Activated naive CD4-positive, alpha-beta T cell treated with anti-CD3 and anti-CD28 coated beads, Interleukin-2, amount 50 U/mL, for 72 hours (primary cell): ENCODE measurements around the gene IBTK. TPM values are rescaled to one million over a fixed set of nuclear protein-coding genes. Genes with fewer than 3 reads are reported as not detected.
A peak's percentile ranks its signal among the peaks of the same experiment; 100 is the strongest.
"Not testable (repeated sequence)": the region's sequence is repeated elsewhere in the genome, so short reads cannot be mapped to it uniquely, and the experiment has no call there.

Source experiments
- ATAC-seq, 2 donors: fragments of 150-1000 bp; cut with Tn5 transposase; 2 replicates each; pipeline ENCODE4 v1.10.0; 2021; ENCODE audit warnings: mild to moderate bottlenecking in 2 of 2, moderate library complexity in 2 of 2
- DNase-seq, 2 donors: peaks; one replicate each; pipeline ENCODE4 v3.0.0; 2021 to 2022; ENCODE audit warnings: low spot score in 2 of 2
- H3K27ac Mint-ChIP-seq, 2 donors: one replicate each; pipeline ENCODE4 v1.8.0; 2022; ENCODE audit warnings: mild to moderate bottlenecking in 2 of 2, mixed read lengths in 2 of 2
- H3K36me3 Mint-ChIP-seq, 2 donors: one replicate each; pipeline ENCODE4 v1.8.0; 2022; ENCODE audit warnings: mixed read lengths in 2 of 2
- H3K9me3 Mint-ChIP-seq, 2 donors: one replicate each; pipeline ENCODE4 v1.8.0; 2022; ENCODE audit warnings: mixed read lengths in 2 of 2
- total RNA-seq, 2 donors: library from RNA; stranded (reverse); gene quantifications; one replicate each; pipeline ENCODE4 v1.2.3, GENCODE V29; 2022

Gene IBTK
- total RNA-seq, 2 donors from 2014 or later = 20.8 to 25.6 TPM

DNA sequence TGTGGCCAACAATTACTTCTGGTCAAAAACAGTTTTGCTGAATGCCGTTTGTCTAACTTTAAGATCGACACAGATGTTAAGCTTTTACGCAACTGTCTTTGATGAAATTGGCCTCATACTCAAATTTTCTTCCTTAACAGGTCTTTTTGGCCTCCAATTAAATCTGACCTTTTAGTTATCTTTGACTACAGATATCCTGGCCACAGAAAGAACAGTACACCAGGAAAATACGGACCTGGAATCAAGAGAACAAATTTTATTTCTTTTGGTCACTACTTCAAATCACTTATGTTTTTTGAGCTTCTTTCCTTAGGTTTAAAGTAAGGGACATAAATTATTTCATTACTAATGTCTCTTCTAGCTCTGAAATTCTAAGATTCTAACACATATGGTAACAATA is 49.8 kb downstream of the IBTK start:
- DNase-seq = no peak
- ATAC-seq = no peak
- H3K9me3 Mint-ChIP-seq = no peaks in the 10 kb centered on the region
- H3K36me3 Mint-ChIP-seq = no peaks in the 10 kb centered on the region
- H3K27ac Mint-ChIP-seq = no peak overlapping the region

DNA sequence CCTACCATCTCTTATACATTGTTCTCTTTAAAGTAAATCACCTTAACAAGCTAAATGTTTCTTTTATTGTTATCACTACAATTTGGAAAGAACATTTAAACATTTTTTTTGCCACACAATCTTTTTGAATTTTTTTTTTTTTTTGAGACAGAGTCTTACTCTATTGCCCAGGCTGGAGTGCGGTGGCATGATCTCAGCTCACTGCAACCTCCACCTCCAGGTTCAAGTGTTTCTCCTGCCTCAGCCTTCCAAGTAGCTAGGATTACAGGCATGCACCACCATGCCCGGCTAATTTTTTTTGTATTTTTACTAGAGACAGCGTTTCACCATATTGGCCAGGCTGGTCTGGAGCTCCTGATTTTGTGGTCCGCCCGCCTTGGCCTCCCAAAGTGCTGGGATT is 50.3 kb downstream of the IBTK start:
- not testable (repeated sequence) for H3K9me3 Mint-ChIP-seq, ATAC-seq, DNase-seq, H3K27ac Mint-ChIP-seq, H3K36me3 Mint-ChIP-seq

DNA sequence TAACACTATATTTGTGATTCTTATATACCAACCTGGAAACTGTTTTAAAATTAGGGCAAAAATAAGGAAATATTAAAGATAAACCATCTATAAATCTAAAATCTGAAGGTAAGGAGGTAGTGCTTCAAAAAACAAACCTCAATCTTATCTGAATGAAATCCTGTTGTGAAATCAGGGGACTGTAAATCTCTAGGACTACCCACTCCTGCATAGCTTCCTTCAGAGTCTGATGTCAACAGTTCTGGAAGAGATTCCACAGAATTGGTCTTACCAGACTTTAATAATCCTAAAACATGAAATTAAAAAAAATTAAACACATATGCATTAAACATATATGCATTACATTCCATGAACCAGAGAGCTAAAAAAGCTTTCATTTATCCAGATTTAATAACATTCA is 51.4 kb downstream of the IBTK start:
- ATAC-seq = no peak
- Mint-ChIP-seq H3K36me3 (no peaks in the 10 kb centered on the region), H3K9me3 (no peaks in the 10 kb centered on the region), H3K27ac (no peak overlapping the region)
- no peak for DNase-seq

DNA sequence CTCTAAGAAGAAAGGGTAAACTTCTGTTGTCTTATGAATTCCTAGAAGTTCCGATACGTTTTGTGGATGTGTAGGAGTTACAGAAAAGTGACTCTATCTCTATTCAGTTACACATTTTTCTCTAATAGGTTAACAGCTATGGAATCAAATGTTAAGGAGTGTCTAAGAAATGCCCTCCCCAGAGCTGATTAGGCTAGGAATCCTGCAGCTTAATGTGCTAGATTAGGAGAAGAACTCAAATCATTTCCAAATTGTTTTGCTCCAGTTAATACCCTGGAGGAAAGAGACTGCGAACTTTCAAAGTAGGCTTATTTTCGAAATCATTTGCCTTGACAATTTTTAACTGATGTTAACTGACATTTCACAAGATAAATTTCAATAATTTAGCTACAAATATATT is 51.9 kb downstream of the IBTK start:
- Mint-ChIP-seq H3K9me3 (no peaks in the 10 kb centered on the region), H3K27ac (no peak overlapping the region), H3K36me3 (no peaks in the 10 kb centered on the region)
- DNase-seq = no peak
- no peak for ATAC-seq

DNA sequence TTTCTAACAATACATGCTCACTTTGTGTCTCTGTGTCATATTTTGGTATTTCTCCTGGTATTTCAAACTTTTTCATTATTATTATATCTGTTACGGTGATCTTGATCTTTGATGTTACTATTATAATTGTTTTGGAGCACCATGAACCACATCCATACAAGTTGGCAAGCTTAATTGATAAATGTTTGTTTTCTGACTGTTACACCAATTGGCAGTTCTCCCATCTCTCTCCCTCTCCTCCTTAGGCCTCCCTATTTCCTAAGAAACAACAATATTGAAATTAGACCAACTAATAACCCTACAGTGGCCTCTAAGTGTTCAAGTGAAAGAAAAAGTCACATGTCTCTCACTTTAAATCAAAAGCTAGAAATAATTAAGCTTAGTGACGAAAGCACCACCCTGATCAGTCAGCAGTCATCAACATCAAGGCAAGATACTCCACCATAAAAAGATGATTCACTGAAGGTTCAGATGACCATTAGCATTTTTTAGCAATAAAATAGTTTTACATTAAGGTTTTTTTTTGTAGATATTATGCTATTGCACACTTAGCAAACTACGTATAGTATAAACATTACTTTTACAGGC is 61.5 kb downstream of the IBTK start:
- no peak for DNase-seq
- Mint-ChIP-seq H3K36me3 (peaks cover 4 to 26% of the 10 kb centered on the region in 2 donors), H3K27ac (no peak overlapping the region), H3K9me3 (no peaks in the 10 kb centered on the region)
- ATAC-seq = no peak

DNA sequence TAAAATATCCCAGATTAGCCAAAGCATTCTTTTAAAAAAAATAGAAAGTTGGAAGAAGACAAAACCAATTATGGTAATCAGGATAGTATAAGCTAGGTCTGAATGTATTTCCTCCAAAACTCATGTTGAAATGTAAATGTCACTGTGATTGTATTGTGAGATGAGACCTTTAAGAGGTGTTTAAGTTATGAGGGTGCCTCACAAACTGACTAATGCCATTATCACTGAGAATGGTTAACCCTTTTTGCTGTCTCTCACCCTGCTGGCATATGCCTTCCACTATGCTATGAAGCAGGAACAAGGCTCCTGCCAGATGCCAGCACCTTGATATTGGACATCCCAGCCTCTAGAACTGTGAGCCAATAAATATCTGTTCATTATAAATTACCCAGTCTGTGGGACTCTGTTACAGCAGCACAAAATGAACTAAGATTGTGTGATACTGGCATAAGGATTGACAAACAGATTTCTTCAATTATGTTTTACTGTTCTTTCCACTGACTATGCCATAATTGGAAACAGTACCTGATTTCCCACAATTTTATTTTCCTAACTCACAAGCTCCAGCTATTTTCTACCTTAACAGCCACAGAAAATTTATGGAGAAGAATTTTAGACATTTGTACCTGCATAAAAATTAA is 63.8 kb downstream of the IBTK start:
- H3K36me3 Mint-ChIP-seq = peaks cover 10 to 12% of the 10 kb centered on the region in 2 donors
- no peaks in the 10 kb centered on the region for H3K9me3 Mint-ChIP-seq
- ATAC-seq = peak in 1 of 2 donors; percentile 44
- DNase-seq = no peak
- no peak overlapping the region for H3K27ac Mint-ChIP-seq

DNA sequence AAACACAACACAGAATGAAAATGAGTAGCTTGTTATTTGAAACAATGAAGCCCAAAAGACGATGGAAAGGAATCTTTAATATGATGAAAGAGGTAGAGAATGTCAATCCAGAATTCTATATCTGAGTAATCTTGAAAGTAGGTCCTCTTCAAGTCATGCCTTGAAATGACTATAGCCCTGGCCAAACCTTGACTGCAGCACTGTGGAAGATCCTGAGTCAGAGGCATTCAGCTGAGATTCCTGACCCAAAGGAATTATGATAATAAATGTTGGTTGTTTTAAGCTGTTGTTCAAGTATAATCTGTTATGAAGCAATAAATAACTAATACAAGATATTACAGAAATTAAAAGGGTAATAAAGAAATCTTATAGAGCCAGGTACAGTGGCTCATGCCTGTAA is 64.8 kb downstream of the IBTK start:
- ATAC-seq (peak; percentile 89 to 94), DNase-seq (no peak)
- H3K27ac Mint-ChIP-seq = peak overlapping the region in 1 of 2 donors; percentile 32
- peaks cover 10 to 12% of the 10 kb centered on the region in 2 donors for H3K36me3 Mint-ChIP-seq
- no peaks in the 10 kb centered on the region for H3K9me3 Mint-ChIP-seq

DNA sequence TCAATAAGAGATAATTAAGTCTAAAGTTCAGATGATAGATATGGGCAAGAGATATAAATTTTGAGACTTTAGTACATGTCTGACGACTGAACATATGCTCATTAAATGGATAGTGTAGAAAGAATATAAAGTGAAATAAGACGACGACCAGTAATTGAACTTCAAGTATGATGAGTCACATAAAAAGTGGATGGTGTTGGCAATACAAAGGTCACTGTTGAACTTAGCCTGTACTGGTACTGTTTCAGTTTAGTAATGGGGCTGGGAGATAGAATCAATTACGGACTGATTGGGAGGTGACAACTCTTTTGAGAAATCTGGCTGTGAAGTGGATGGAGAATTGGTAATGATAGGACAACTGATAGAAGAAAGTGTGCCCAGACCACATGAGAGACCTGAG is 68.1 kb downstream of the IBTK start:
- Mint-ChIP-seq H3K9me3 (no peaks in the 10 kb centered on the region), H3K27ac (no peak overlapping the region), H3K36me3 (peaks cover 7 to 12% of the 10 kb centered on the region in 2 donors)
- ATAC-seq (no peak), DNase-seq (no peak)

DNA sequence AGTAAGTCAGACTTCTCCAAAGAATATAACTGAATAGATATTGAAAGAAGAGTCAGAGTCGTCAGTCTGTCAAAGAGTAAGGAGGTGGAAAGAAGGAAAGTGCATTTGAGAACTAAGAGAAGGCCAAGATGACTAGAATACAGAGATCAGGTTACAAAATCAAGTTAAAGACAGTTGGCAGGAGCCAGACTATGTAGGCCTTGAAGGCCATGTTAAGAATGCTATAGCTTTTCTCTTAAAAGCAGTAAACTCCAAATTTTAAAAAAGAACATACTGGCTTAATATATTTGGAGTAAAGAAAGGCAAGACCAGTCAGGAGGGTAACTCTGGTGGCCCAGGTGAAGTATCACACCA is 68.8 kb downstream of the IBTK start:
- DNase-seq (no peak), ATAC-seq (no peak)
- Mint-ChIP-seq H3K27ac (no peak overlapping the region), H3K9me3 (no peaks in the 10 kb centered on the region), H3K36me3 (peaks cover 7 to 12% of the 10 kb centered on the region in 2 donors)

DNA sequence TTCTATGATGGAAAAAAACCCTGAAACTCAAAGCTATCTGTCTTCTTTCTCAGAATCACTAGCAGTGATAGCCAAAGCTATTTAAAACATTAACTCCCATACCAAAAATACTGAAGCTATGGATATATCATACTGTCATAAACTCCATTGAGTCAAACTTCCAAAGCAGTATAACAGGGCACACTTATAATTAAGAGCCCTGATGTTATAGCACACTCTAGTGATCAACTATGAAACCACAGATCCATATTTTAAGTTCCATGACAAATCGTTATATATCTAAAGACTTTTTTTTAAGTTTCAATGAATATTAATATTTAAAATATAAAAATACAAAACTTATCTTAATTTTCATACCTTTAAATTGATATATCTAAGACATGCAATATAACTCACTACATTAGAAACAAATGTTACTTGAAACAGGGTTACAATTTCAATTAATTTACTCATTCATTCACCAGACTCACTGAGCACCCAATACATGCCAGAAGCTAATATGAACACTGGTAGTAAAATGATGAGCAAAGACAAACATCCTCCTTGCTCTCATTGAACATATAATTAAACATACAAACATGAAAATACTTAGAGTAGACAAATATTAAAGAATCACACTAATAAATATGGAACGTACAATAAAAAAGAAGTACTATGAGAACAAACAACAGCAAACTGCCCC is 69.3 kb downstream of the IBTK start:
- ATAC-seq (no peak), DNase-seq (no peak)
- Mint-ChIP-seq H3K27ac (no peak overlapping the region), H3K36me3 (peaks cover 7 to 12% of the 10 kb centered on the region in 2 donors), H3K9me3 (no peaks in the 10 kb centered on the region)

DNA sequence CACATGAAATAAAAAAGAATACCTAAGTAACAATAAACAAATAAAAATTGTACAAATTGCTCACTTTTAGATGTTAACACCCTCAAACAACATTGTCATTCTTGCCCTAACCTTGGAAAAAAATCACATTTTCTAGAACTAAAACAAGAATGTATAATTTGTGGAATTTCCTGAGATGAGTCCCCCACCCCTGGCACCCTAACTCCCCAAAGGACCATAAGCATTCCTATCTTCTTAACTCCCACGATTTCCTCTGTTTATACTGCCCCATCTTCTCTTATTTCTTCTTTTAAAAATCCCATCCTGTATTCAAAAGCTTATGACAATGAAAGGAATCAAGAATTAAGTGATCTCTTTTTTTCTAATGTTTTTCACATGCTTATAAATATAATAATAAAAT is 70.9 kb downstream of the IBTK start:
- no peak for DNase-seq
- H3K27ac Mint-ChIP-seq = no peak overlapping the region
- no peak for ATAC-seq
- H3K9me3 Mint-ChIP-seq = no peaks in the 10 kb centered on the region
- H3K36me3 Mint-ChIP-seq = peaks cover 11 to 17% of the 10 kb centered on the region in 2 donors

DNA sequence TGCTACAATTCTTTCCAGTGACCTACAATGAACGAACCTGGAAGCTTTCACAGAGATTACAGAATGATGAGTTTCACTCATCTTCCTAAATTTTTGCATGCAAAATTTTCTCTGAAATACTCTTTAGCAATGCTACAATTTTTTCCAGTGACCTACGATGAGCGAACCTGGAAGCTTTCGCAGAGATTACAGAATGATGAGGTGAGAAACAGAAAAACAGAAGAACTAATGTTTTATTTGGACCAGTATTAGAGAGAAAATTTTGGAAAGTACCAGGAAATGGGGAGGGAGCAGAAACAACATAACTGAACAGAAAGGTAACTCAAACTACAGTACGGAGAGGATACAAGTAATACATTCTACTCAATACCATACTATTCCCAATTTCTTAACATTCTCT is 75.0 kb downstream of the IBTK start:
- Mint-ChIP-seq H3K27ac (no peak overlapping the region), H3K9me3 (no peaks in the 10 kb centered on the region), H3K36me3 (peaks cover 14 to 15% of the 10 kb centered on the region in 2 donors)
- ATAC-seq = no peak
- DNase-seq = no peak

DNA sequence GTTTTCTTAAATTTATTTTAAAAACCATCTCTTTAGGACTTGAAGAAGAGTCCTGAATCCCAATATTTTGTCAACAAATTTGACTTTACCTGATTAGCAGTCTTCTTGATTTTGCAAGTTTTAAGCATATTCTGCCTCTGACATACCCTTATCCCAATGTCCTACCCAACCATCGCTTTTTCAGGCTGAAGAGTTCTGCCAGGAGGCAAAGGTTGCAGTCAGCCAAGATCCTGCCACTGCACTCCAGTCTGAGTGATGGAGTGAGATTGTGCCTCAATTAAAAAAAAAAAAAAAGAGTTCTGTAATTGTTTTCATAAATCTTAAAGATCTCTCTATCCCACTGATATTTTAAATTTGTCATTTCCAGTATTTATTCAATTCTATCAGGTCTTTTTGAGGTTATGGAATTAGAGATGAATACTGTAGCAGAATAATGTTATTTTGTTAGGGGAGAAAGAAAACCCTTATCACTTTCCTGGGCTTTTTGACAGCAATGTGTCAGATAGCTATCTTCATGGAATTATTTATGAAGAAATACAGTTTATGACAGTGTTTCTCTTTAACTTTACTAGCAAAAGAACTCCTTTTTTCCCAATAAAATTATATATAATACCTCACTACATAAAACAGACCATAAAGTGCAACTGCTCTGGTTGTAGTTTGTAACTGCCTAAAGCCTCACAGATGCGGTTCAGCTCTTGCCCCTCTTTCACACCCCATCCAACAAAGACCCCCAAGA is 78.2 kb downstream of the IBTK start:
- ATAC-seq (no peak), DNase-seq (no peak)
- no peaks in the 10 kb centered on the region for H3K9me3 Mint-ChIP-seq
- no peak overlapping the region for H3K27ac Mint-ChIP-seq
- H3K36me3 Mint-ChIP-seq = peaks cover 14 to 20% of the 10 kb centered on the region in 2 donors

DNA sequence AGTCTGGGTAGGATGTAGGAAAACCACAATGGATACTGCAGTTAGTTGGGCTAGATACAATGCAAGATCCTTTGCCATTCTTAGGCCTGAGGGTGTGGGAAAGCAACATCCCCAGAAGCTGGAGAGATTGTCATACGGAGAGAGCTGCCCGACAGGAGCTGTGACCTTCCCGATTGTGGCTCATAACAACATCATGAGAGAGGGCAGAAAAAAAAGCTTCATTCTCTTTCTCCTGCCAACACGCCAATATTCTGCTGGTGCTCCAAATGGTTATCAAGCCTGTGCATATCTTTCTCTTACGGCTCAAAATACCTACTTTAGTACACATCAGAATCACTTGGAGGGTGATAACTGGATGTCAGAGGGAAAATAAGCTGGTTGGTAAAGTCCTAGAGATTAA is 81.1 kb downstream of the IBTK start:
- ATAC-seq (no peak), DNase-seq (no peak)
- Mint-ChIP-seq H3K27ac (no peak overlapping the region), H3K9me3 (no peaks in the 10 kb centered on the region), H3K36me3 (peaks cover under 1 to 16% of the 10 kb centered on the region in 2 donors)

DNA sequence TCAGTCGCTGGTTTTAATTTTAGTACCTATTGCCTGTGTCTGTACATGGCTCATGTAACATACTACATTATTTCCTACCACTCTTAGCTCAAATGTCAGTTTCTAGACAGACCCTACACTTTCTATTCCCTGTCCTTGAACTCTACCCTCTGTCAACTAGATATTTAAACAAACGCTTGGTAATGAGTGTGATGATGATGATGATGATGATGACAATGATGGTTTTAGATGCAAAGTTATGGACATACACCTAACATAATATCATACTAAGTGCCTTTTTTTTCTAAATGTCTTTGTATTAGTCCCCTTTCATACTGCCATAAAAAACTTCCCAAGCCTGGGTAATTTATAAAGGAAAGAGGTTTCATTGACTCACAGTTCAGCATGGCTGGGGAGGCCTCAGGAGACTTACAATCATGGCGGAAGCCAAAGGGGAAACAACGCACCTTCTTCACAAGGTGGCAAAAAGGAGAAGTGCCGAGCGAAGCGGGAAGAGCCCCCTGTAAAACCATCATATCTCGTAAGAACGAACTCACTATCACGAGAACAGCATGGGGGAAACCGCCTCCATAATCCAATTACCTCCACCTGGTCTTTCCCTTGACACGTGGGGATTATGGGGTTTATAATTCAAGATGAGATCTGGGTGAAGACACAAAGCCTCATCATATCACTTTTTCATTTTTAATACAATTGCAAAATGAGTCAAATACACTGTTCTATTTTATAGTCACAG is 87.1 kb downstream of the IBTK start:
- no peak for ATAC-seq
- H3K36me3 Mint-ChIP-seq = no peaks in the 10 kb centered on the region
- no peaks in the 10 kb centered on the region for H3K9me3 Mint-ChIP-seq
- H3K27ac Mint-ChIP-seq = no peak overlapping the region
- DNase-seq = no peak

DNA sequence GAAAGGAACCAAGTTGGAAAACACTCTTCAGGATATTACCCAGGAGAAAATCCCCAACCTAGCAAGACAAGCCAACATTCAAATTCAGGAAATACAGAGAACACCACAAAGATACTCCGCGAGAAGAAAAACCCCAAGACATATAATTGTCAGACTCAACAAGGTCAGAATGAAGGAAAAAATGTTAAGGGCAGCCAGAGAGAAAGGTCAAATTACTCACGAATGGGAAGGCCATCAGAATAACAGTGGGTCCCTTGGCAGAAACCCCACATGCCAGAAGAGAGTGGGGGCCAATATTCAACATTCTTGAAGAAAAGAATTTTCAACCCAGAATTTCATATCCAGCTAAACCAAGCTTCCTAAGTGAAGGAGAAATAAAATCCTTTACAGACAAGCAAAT is 94.8 kb downstream of the IBTK start:
- Mint-ChIP-seq H3K36me3 (peaks cover 7 to 24% of the 10 kb centered on the region in 2 donors), H3K27ac (peak overlapping the region in 1 of 2 donors; percentile 76), H3K9me3 (peaks cover 11 to 16% of the 10 kb centered on the region in 2 donors)
- ATAC-seq, DNase-seq: not testable (repeated sequence)

DNA sequence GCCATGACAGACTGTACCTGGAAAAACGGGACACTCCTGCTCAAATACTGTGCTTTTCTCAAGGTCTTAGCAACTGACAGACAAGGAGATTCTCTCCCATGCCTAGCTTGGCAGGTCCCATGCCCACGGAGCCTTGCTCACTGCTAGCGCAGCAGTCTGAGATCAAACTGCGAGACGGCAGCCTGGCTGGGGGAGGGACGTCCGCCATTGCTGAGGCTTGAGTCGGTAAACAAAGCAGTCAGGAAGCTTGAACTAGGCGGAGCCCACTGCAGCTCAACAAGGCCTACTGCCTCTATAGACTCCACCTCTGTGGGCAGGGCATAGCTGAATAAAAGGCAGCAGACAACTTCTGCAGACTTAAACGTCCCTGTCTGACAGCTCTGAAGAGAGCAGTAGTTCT is 96.4 kb downstream of the IBTK start:
- H3K27ac Mint-ChIP-seq, ATAC-seq, DNase-seq: not testable (repeated sequence)
- peaks cover 7 to 24% of the 10 kb centered on the region in 2 donors for H3K36me3 Mint-ChIP-seq
- H3K9me3 Mint-ChIP-seq = peaks cover 11 to 16% of the 10 kb centered on the region in 2 donors
